Thyroid gland (tissue), 4 donors: ENCODE data around the gene SLC16A4. TPM values are rescaled to one million over a fixed set of nuclear protein-coding genes. Genes with fewer than 3 reads are reported as not detected.
"Not testable (repeated sequence)": the region's sequence is repeated elsewhere in the genome, so short reads cannot be mapped to it uniquely, and the experiment has no call there.

Source experiments
- DNase-seq, 2 donors: peaks; one replicate each; pipeline ENCODE4 v3.0.0-alpha.2; 2019
- H3K27ac ChIP-seq, 3 donors: fragments of 200-600 bp; sonication (generic); 1 replicate in 2 of 3; 2 replicates in 1 of 3; pipeline ENCODE4 v1.5.1; 2016 to 2019; ENCODE audit warnings: mild to moderate bottlenecking in 1 of 3, moderate library complexity in 1 of 3
- H3K27me3 ChIP-seq: fragments of 200-600 bp; sonication (generic); one replicate; pipeline ENCODE4 v1.5.1; 2019
- H3K36me3 ChIP-seq, 2 donors: fragments of 200-600 bp; sonication (generic); one replicate each; pipeline ENCODE4 v1.5.1; 2016 to 2019
- H3K4me1 ChIP-seq, 2 donors: fragments of 200-600 bp; sonication (generic); one replicate each; pipeline ENCODE4 v1.5.1; 2017 to 2019
- H3K4me3 ChIP-seq, 3 donors: fragments of 200-600 bp; sonication (generic); replicated peaks in 1 of 3; 1 replicate in 2 of 3; 2 replicates in 1 of 3; pipeline ENCODE4 v1.5.1; 2016; ENCODE audit warnings: mild to moderate bottlenecking in 1 of 3
- H3K9me3 ChIP-seq: fragments of 200-600 bp; sonication (generic); one replicate; pipeline ENCODE4 v1.5.1; 2017
- CTCF ChIP-seq, 6 experiments: fragments of 200-600 bp in 3 of 6; fragments of 450-650 bp in 3 of 6; sonication (generic) in 3 of 6; IDR thresholded peaks; one replicate each; pipeline ENCODE4 v1.5.1; 2016 to 2019; ENCODE audit warnings: antibody characterized with exemption in 6 of 6, mild to moderate bottlenecking in 2 of 6, inconsistent platforms in 1 of 6, moderate library complexity in 1 of 6
- POLR2A ChIP-seq, 2 donors: fragments of 450-650 bp; IDR thresholded peaks; one replicate each; pipeline ENCODE4 v1.6.1; 2017; ENCODE audit warnings: antibody characterized with exemption in 2 of 2, mild to moderate bottlenecking in 2 of 2, moderate library complexity in 1 of 2
- WGBS, 2 donors: methylation state at CpG; one replicate each; pipeline ENCODE4 v1.1.5; 2017; 5-methylcytosine and 5-hydroxymethylcytosine counted together
- intact Hi-C: fragments of 100-400 bp; cut with DNase I; formaldehyde crosslinking; loops from one replicate; pipeline ENCODE4 v1.15.1; 2023
- total RNA-seq, 4 donors: library from RNA; depleted of rRNA; stranded (reverse); fragments of >200 nt; gene quantifications; one replicate each; pipeline ENCODE4 v1.2.3, GENCODE V29; 2016

Gene SLC16A4
- 10 to 100 TPM; 18.6 to 30.5 (median 25.8) TPM for total RNA-seq

- 15 to 18% methylated on average over 8 of the region's 8 CpGs for WGBS, 2 donors
- no peak for TF ChIP-seq CTCF (IDR thresholded peaks at IDR 0.05)
- TF ChIP-seq POLR2A (IDR thresholded peaks at IDR 0.05), result peak in 1 of 2 donors; percentile 57
- Histone ChIP-seq H3K4me3 (peak within 1 kb of the TSS in 2 of 3 donors; percentile 9 to 17), H3K9me3 (no peaks in the 10 kb centered on the region), H3K27ac (peak within 1 kb of the TSS; percentile 34 to 56 (median 54)), H3K27me3 (no peaks in the 10 kb centered on the region), H3K4me1 (peaks cover 0 to 5% of the 10 kb centered on the region in 2 donors), H3K36me3 (no peaks in the 10 kb centered on the region)
- intact Hi-C loops, result no loop called here
- DNase-seq, result peak; percentile 53 to 57
Observed at GRCh38 chr1:110390692-110391245, at the start of gene SLC16A4. Gene SLC16A4 (minus strand): TSS chr1:110391026. CDS start chr1:110389323, 1,703 bp downstream.

GRCh38 chr1:110439873-110440272 lies 49.0 kb upstream of the SLC16A4 start:
- H3K4me3 ChIP-seq, H3K36me3 ChIP-seq, H3K27me3 ChIP-seq, intact Hi-C loops, H3K9me3 ChIP-seq: not testable (repeated sequence)
- peak overlapping the region in 2 of 3 donors; percentile 52 to 71 for H3K27ac ChIP-seq
- peak; percentile 31 to 35 for DNase-seq
- 50 to 55% methylated on average over 1 to 3 of the region's 3 CpGs for WGBS, 2 donors
- peaks cover 13 to 20% of the 10 kb centered on the region in 2 donors for H3K4me1 ChIP-seq

- Histone ChIP-seq H3K4me3 (no peak overlapping the region), H3K27ac (no peak overlapping the region), H3K9me3 (no peaks in the 10 kb centered on the region), H3K36me3 (no peaks in the 10 kb centered on the region), H3K27me3 (no peaks in the 10 kb centered on the region), H3K4me1 (peaks cover 13 to 20% of the 10 kb centered on the region in 2 donors)
- intact Hi-C loops, result no loop called here
- no peak for TF ChIP-seq CTCF (IDR thresholded peaks at IDR 0.05)
- no peak for DNase-seq
- 74 to 95% methylated on average over 4 of the region's 4 CpGs for WGBS, 2 donors
Observed at GRCh38 chr1:110438893-110439292, 48.1 kb upstream of the SLC16A4 start.

- H3K36me3 ChIP-seq, H3K27me3 ChIP-seq, H3K9me3 ChIP-seq, H3K27ac ChIP-seq, DNase-seq, H3K4me3 ChIP-seq, intact Hi-C loops: not testable (repeated sequence)
- WGBS, 2 donors, result 89 to 93% methylated on average over 9 of the region's 9 CpGs
- H3K4me1 ChIP-seq, result peaks cover 13 to 20% of the 10 kb centered on the region in 2 donors
Observed at GRCh38 chr1:110437645-110438299, 46.9 kb upstream of the SLC16A4 start.

GRCh38 chr1:110436635-110437034 lies 45.8 kb upstream of the SLC16A4 start:
- no peaks in the 10 kb centered on the region for H3K27me3 ChIP-seq
- 70 to 71% methylated on average over 7 of the region's 7 CpGs for WGBS, 2 donors

More at GRCh38 chr1:110436635-110437034, 45.8 kb upstream of the SLC16A4 start:
- Histone ChIP-seq H3K9me3 (no peaks in the 10 kb centered on the region), H3K27ac (no peak overlapping the region), H3K36me3 (no peaks in the 10 kb centered on the region), H3K4me1 (peaks cover 13 to 20% of the 10 kb centered on the region in 2 donors), H3K4me3 (no peak overlapping the region)
- TF ChIP-seq POLR2A (IDR thresholded peaks at IDR 0.05) (no peak), CTCF (IDR thresholded peaks at IDR 0.05) (no peak)
- no peak for DNase-seq
- intact Hi-C loops, result no loop called here
